ENCODE data around the gene PRKCZ. TPM values are rescaled to one million over a fixed set of nuclear protein-coding genes. Genes with fewer than 3 reads are reported as not detected.

PRKCZ gene
- total and polyA plus RNA-seq, 9 of the 15 experiments (the other 6 are each of a cell fraction or from before 2014, with no cell fraction given), result 0.07 to 3.1 (median 1.3) TPM

- CTCF ChIA-PET (ENCODE audit: low intra/inter-chr PET ratio), result interaction anchor here (1.9 to 2.1 kb wide), 2 partner anchors 42 to 209 kb away, joined by 7 to 8 read pairs; no protein-coding TSS in a partner anchor
- FAIRE-seq, result no peak
- WGBS (ENCODE audit: insufficient coverage, low coverage, missing lambda C conversion rate), result 26% methylated on average over 37 of the region's 37 CpGs
- BruUV-seq (replicated peaks), result no TSS peak
- Histone ChIP-seq H4K20me1 (replicated peaks; ENCODE audit: control insufficient read depth, insufficient read depth, low read length) (no peaks in the 10 kb centered on the region; the same call in 1 of the 2 replicates), H3K9me3 (replicated peaks; ENCODE audit: control insufficient read depth, insufficient read depth, low read depth, low read length) (no peaks in the 10 kb centered on the region), H2AFZ (ENCODE audit: low read depth, low read length) (no peak overlapping the region; the same call in 1 of the 2 replicates), H3K9ac (ENCODE audit: insufficient read depth in 1 of 2, low read depth in 2 of 2, low read length in 2 of 2) (peak overlapping the region in 1 of 2 experiments; percentile 75; a peak in 2 of 4 replicates), H3K27ac (ENCODE audit: extremely low read depth, low read depth, low read length) (no peak overlapping the region), H3K4me1 (replicated peaks in 1 of 2; ENCODE audit: control insufficient read depth in 2 of 2, insufficient read depth in 2 of 2, low read length in 2 of 2) (peaks cover 25 to 72% of the 10 kb centered on the region in 2 experiments), H3K4me2 (ENCODE audit: insufficient read depth, low read length) (no peak overlapping the region; the same call in 1 of the 2 replicates), H3K36me3 (ENCODE audit: control insufficient read depth, insufficient read depth, low read length) (no peaks in the 10 kb centered on the region), H3K79me2 (ENCODE audit: control insufficient read depth, insufficient read depth, low read length) (no peaks in the 10 kb centered on the region), H3K9me1 (ENCODE audit: control insufficient read depth, insufficient read depth, low read length) (peaks cover 6% of the 10 kb centered on the region), H3K4me3 (no peak overlapping the region), H3K27me3 (ENCODE audit: control insufficient read depth in 2 of 2, insufficient read depth in 2 of 2, low read length in 2 of 2) (peaks cover 28 to 49% of the 10 kb centered on the region in 2 experiments)
- ATAC-seq, result peak; percentile 1; the same call in 1 of the 3 replicates
- intact Hi-C loops (cut with micrococcal nuclease) (loop anchor here (2.0 kb wide), 2 partner anchors 41 to 83 kb away; no protein-coding TSS in a partner anchor), in situ Hi-C loops (cut with MboI) (no loop called here)
- POLR2A ChIA-PET, result interaction anchor here (0.6 to 2.1 kb wide), 8 partner anchors 9 to 716 kb away, joined by 3 to 5 read pairs (median 4); no protein-coding TSS in a partner anchor
- no peak for DNase-seq (ENCODE audit: extremely low read depth in 1 of 4, low spot score in 3 of 4)
- TF ChIP-seq CLOCK (CRISPR knock-in tag; IDR thresholded peaks at IDR 0.05; ENCODE audit: borderline replicate concordance) (no peak), ZFP30 (CRISPR knock-in tag; IDR thresholded peaks at IDR 0.05; ENCODE audit: borderline replicate concordance) (no peak), ELF1 (tag; IDR thresholded peaks at IDR 0.05) (no peak), NR1H2 (CRISPR knock-in tag; IDR thresholded peaks at IDR 0.05) (no peak), HMG20A (CRISPR knock-in tag; conservative IDR thresholded peaks at IDR 0.05) (no peak), ZNF282 (CRISPR knock-in tag; IDR thresholded peaks at IDR 0.05) (0 out of 2 replicates have a peak, but pooled peaks have one; percentile 32), KDM2B (CRISPR knock-in tag; IDR thresholded peaks at IDR 0.05) (no peak), ZNF696 (CRISPR knock-in tag; conservative IDR thresholded peaks at IDR 0.05) (no peak), ZNF274 (IDR thresholded peaks at IDR 0.05; ENCODE audit: borderline replicate concordance, low read depth, low read length) (no peak), ZNF143 (CRISPR knock-in tag; IDR thresholded peaks at IDR 0.05) (0 out of 2 replicates have a peak, but pooled peaks have one; percentile 28), POLR2AphosphoS5 (IDR thresholded peaks at IDR 0.05; ENCODE audit: control insufficient read depth, insufficient read depth, low read depth, low read length) (no peak), SAFB (IDR thresholded peaks at IDR 0.05; ENCODE audit: borderline replicate concordance, low read depth, low read length) (no peak), TFAM (CRISPR knock-in tag; conservative IDR thresholded peaks at IDR 0.05) (no peak)
- TF ChIP-seq, protein P1, sequence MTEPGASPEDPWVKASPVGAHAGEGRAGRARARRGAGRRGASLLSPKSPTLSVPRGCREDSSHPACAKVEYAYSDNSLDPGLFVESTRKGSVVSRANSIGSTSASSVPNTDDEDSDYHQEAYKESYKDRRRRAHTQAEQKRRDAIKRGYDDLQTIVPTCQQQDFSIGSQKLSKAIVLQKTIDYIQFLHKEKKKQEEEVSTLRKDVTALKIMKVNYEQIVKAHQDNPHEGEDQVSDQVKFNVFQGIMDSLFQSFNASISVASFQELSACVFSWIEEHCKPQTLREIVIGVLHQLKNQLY (CRISPR knock-in tag; conservative IDR thresholded peaks at IDR 0.05), result no peak
These were observed 123.5 kb downstream of the PRKCZ start for GRCh38 chr1:2173546-2174347.
